Islet precursor cell (in vitro differentiated cells): ENCODE measurements around the gene RALGAPB.
"Not testable (repeated sequence)": the region's sequence is repeated elsewhere in the genome, so short reads cannot be mapped to it uniquely, and the experiment has no call there.

Experiments
- DNase-seq: peaks from one replicate; pipeline ENCODE4 v3.0.0-alpha.2; 2018

The RALGAPB gene

DNA sequence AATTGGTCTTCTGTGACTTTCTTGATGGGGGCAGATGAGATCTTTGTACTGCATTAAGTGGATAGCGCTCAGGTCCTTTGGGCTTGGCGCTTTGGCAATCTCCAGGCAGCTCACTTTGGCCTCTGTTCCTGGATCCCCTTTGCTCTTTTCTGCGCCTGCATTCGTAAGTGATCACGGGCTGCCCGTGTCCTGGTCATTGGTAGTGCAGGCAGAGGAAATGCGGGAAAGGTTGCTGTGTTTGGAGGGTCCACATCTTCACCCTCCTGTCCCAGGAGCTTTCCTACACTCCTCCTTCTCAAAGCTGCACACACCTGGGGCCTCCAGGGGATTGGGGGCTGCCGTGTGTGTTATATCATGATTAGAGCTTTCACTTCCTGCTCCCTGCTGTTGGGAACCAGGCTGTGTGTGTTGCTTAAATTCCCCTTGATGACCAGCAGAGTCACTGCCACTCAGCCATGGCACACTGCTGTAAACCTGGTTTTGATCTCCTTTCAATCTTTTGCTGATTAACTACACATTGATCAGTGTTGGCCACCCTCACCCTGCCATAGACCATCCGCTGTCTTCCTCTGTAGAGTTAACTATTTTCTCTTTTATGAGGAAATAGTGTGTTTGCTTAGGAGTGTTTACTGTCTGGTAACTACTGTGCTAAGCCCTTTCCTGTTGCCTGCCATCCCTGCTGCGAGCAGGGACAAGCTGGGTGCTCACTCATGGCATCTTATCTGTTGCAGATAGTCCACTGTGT lies 24.5 kb upstream of the RALGAPB start:
- no peak for DNase-seq

GRCh38 chr20:38449046-38449445 lies 23.6 kb upstream of the RALGAPB start:
- no peak for DNase-seq

GRCh38 chr20:38450412-38450975 lies 22.1 kb upstream of the RALGAPB start:
- DNase-seq: peak; percentile 68

GRCh38 chr20:38452880-38453624 lies 19.6 kb upstream of the RALGAPB start:
- DNase-seq: peak; percentile 70

GRCh38 chr20:38453941-38454340 lies 18.7 kb upstream of the RALGAPB start:
- no peak for DNase-seq

DNA sequence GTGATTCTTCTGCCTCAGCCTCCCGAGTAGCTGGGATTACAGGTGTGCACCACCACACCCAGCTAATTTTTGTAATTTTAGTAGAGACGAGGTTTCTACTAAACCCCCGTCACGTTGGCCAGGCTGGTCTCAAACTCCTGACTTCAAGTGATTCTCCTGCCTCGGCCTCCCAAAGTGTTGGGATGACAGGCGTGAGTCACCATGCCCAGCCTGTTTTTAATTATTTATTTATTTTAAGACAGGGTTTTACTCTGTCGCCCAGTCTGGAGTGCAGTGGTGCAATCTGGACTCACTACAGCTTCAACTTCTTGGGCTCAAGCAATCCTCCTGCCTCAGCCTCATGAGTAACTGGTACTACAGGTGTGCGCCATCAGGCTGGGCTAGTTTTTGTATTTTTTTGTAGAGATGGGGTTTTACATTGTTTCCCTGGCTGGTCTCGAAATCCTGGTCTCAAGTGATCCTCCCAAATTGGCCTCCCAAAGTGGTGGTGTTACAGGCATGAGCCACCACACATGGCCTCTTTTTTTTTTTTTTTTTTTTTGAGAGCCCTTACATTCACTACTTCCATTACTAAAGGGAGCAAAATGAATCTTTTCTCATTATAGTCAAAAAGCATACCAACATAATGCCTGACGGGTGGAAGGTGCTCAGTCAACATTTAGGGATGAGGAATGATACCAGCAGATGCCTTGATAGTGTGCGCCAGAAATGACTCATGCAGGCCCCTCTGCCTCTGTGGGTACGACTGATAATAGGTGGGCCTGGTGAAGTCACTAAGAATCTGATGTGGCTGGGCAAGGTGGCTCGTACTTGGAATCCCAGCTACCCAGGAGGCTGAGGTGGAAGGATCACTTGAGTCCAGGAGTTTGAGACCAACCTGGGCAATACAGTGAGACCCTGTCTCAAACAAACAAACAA lies 17.8 kb upstream of the RALGAPB start:
- DNase-seq: no peak

DNA sequence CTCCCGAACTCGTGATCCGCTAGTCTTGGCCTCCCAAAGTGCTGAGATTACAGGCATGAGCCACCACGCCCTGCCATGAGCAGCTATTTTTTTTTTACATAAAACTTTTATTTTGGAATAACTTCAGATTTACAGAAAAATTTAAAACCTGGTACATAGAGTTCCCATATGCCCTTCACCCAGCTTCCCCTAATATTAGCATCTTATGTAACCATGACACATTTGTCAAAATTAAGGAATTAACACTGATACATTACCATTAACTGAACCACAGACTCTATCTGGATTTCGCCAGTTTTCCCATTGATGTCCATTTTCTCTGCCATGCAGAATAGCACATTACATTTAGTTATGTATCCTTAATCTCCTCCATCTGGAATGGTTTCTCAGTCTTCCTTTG lies 14.3 kb upstream of the RALGAPB start:
- no peak for DNase-seq

DNA sequence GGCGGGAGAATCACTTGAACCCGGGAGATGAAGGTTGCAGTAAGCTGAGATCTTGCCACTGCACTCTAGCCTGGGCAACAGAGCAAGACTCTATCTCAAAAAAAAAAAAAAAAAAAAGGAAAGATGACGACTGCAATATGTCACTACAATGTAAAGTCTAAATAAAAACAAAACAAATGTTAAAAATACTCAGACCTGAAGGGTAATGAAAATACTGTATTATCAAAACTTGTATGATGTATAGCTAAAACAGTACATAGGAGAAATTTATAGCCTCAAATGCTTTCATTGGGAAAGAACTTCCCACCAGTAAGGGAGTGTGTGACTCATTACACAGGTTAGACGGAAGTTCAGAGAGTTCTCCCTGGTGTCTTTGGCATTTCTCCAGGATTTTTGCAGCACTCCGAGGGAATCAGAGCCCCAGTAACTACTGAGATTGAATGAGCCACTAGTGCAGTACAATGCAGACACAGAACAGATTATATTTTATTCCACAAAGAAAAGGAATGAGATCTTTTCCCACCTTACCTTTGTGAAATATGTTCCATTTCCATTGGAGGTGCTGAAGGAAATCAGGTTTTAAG lies 12.5 kb upstream of the RALGAPB start:
- no peak for DNase-seq

- DNase-seq: not testable (repeated sequence)
Observed at GRCh38 chr20:38460631-38461030, 12.0 kb upstream of the RALGAPB start.

DNA sequence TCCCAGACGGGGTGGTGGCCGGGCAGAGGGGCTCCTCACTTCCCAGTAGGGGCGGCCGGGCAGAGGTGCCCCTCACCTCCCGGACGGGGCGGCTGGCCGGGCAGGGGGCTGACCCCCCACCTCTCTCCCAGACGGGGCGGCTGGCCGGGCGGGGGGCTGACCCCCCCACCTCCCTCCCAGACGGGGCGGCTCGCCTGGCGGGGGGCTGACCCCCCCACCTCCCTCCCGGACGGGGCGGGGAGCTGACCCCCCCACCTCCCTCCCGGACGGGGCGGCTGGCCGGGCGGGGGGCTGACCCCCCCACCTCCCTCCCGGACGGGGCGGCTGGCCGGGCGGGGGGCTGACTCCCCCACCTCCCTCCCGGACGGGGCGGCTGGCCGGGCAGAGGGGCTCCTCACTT lies 11.5 kb upstream of the RALGAPB start:
- DNase-seq: not testable (repeated sequence)

DNA sequence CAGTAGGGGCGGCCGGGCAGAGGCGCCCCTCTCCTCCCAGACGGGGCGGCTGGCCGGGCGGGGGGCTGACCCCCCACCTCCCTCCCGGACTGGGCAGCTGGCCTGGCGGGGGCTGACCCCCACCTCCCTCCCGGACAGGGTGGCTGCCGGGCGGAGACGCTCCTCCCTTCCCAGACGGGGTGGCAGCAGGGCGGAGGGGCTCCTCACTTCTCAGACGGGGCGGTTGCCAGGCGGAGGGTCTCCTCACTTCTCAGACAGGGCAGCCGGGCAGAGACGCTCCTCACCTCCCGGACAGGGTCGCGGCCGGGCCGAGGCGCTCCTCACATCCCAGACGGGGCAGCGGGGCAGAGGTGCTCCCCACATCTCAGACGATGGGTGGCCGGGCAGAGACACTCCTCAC lies 11.1 kb upstream of the RALGAPB start:
- not testable (repeated sequence) for DNase-seq

- no peak for DNase-seq
Observed at GRCh38 chr20:38466171-38466570, 6.5 kb upstream of the RALGAPB start.

GRCh38 chr20:38466983-38467382 lies 5.7 kb upstream of the RALGAPB start:
- DNase-seq: no peak

DNA sequence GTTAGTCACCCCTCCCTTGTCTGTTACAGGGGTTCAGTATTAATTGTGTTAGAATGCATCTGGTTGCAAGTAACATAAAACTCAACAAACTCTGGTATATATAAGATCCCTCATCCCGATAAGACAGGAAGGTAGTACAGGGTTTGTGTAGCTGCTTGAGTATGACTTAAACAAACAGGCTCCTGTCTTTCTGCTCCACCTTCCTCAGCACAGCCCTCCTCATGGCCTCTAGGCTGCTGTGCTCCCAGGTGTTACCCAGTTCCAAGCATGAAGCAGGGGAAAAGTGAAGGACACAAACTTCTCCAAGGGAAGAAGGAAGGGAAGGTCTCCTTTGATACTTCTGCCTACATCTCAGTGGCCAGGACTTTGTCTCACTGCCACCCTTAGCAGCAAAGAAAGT lies 1.4 kb upstream of the RALGAPB start:
- no peak for DNase-seq

- no peak for DNase-seq
Observed at GRCh38 chr20:38471987-38472512, 593 bp upstream of the RALGAPB start.

GRCh38 chr20:38473367-38473795 lies 738 bp downstream of the RALGAPB start:
- DNase-seq: no peak

DNA sequence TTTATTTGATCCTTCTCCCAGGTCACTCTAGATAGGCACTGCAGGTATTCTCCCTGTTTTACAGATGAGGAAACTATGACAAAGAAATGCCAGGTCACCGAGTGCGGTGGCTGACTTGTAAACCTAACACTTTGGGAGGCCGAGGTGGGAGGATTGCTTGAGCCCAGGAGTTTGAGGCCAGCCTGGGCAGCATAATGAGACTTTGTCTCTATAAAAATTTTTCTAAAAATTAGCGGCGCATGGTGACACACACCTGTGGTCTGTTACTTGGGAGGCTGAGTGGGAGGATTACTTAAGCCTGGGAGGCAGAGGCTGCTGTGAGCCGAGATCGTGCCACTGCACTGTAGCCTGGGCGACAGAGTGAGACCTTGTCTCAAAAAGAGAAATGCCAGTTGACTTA lies 5.1 kb downstream of the RALGAPB start:
- no peak for DNase-seq

- no peak for DNase-seq
Observed at GRCh38 chr20:38479596-38479995, 7.0 kb downstream of the RALGAPB start.

- no peak for DNase-seq
Observed at GRCh38 chr20:38485041-38485440, 12.4 kb downstream of the RALGAPB start.

- no peak for DNase-seq
Observed at GRCh38 chr20:38489181-38489580, 16.5 kb downstream of the RALGAPB start.

- DNase-seq: no peak
Observed at GRCh38 chr20:38497246-38497935, 24.7 kb downstream of the RALGAPB start.

GRCh38 chr20:38498909-38499308 lies 26.3 kb downstream of the RALGAPB start:
- DNase-seq: no peak
